Heart right ventricle (tissue), 16 donors: ENCODE measurements around the gene WWOX. TPM values are rescaled to one million over a fixed set of nuclear protein-coding genes. Genes with fewer than 3 reads are reported as not detected.

Experiments used
- ATAC-seq, 8 donors: fragments of 200-7000 bp; cut with Tn5 transposase; one replicate each; pipeline ENCODE4 v1.9.1; 2020; ENCODE audit warnings: mild to moderate bottlenecking in 8 of 8, moderate library complexity in 8 of 8, moderate number of reproducible peaks in 1 of 8
- DNase-seq, 2 donors: peaks; one replicate each; pipeline ENCODE4 v3.0.0-alpha.2; 2020
- H3K27ac ChIP-seq, 10 donors: fragments of 200-600 bp; sonication (generic) in 2 of 10; one replicate each; pipeline versions ENCODE4 v1.5.0 to v1.8.0; 2020 to 2022; ENCODE audit warnings: mild to moderate bottlenecking in 3 of 10
- H3K27me3 ChIP-seq, 7 donors: fragments of 200-600 bp; one replicate each; pipeline ENCODE4 v1.8.0; 2021 to 2022; ENCODE audit warnings: mild to moderate bottlenecking in 2 of 7
- H3K36me3 ChIP-seq, 9 donors: fragments of 200-600 bp; sonication (generic) in 1 of 9; one replicate each; pipeline versions ENCODE4 v1.5.0 to v1.8.0; 2020 to 2022; ENCODE audit warnings: mild to moderate bottlenecking in 2 of 9
- H3K4me1 ChIP-seq, 9 donors: fragments of 200-600 bp; sonication (generic) in 1 of 9; one replicate each; pipeline versions ENCODE4 v1.5.0 to v1.8.0; 2020 to 2022; ENCODE audit warnings: mild to moderate bottlenecking in 4 of 9
- H3K4me3 ChIP-seq, 10 donors: fragments of 200-600 bp; sonication (generic) in 2 of 10; one replicate each; pipeline versions ENCODE4 v1.5.0 to v1.8.0; 2020 to 2022; ENCODE audit warnings: mild to moderate bottlenecking in 7 of 10, moderate library complexity in 2 of 10
- H3K9me3 ChIP-seq, 11 donors: fragments of 200-600 bp in 10 of 11; sonication (generic) in 2 of 11; one replicate each; pipeline versions ENCODE4 v1.5.0 to v1.8.0; 2013 to 2022; ENCODE audit warnings: mild to moderate bottlenecking in 2 of 11, control low read depth in 1 of 11, moderate library complexity in 1 of 11
- CTCF ChIP-seq, 9 donors: fragments of 200-600 bp; sonication (generic) in 2 of 9; IDR thresholded peaks; one replicate each; pipeline versions ENCODE4 v1.5.0 to v1.8.0; 2021 to 2022; ENCODE audit warnings: antibody characterized with exemption in 9 of 9, mild to moderate bottlenecking in 5 of 9, moderate library complexity in 1 of 9
- WGBS, 2 donors: extraction: QIAGEN DNeasy Blood & Tissue Kit; methylation state at CpG; one replicate each; pipeline ENCODE4 v1.1.7; 2013; ENCODE audit warnings: inconsistent platforms in 1 of 2; 5-methylcytosine and 5-hydroxymethylcytosine counted together
- intact Hi-C, 10 donors: fragments of 100-400 bp; cut with DNase I; formaldehyde crosslinking; loops; one replicate each; pipeline versions ENCODE4 v1.11.1 to v1.14.2; 2022
- polyA plus RNA-seq, 2 donors: library from polyadenylated mRNA; stranded (reverse); fragments of 200-250 nt; gene quantifications; one replicate each; pipeline ENCODE4 v1.2.3, GENCODE V29; 2013
- total RNA-seq, 10 donors: library from RNA; stranded (reverse); fragmentation: NEBNext Ultra II Directional in 3 of 10; extraction: Animal tissue kit (Norgen Biotek cat#: 25700) in 3 of 10; gene quantifications; one replicate each; pipeline versions ENCODE4 v1.2.1 to v1.2.4, GENCODE V29; 2021 to 2023
- donor health status: Arrhythmogenic right ventricular cardiomyopathy.
- donor health status: ischemic (EF 13 %, LVEDD 7.1; RV severe dilation, severe dysfunction).
- donor health status: healthy with polysubstance abuse.
- donor health status: DM: no; HTN: yes; CAD: no.
- donor health status: DM: no; HTN: no; CAD: no.
- donor health status: ischemic (EF 25% LVEDD 6.9; RV normal size, moderate dysfunction).
- donor health status: ischemic (EF 25% LVEDD 5.7; RV mildly dilated, moderate dysfunction).
- donor health status: healthy.
- donor health status: DM: yes; HTN: yes; CAD: no.
- donor health status: Ischemic cardiomyopathy.
- donor health status: ischemic (EF 35%, LVEDD 5.7; RV mildly dilated, moderate dysfunction).
- donor health status: nonischemic (EF 11% LVEDD 7.7; RV severe dilation, severe dysfunction).
- donor health status: DM: yes; HTN: yes; CAD: no.
- donor health status: PGD.
- donor health status: ischemic (EF 29% LVEDD 5.4; RV normal size, mild dysfunction).
- donor health status: nonischemic (EF 23%, LVEDD 6.1; RV moderate dilation, normal function).

The WWOX gene
- total and polyA plus RNA-seq, 12 donors, result 4.9 to 15.0 (median 9.9) TPM

DNA sequence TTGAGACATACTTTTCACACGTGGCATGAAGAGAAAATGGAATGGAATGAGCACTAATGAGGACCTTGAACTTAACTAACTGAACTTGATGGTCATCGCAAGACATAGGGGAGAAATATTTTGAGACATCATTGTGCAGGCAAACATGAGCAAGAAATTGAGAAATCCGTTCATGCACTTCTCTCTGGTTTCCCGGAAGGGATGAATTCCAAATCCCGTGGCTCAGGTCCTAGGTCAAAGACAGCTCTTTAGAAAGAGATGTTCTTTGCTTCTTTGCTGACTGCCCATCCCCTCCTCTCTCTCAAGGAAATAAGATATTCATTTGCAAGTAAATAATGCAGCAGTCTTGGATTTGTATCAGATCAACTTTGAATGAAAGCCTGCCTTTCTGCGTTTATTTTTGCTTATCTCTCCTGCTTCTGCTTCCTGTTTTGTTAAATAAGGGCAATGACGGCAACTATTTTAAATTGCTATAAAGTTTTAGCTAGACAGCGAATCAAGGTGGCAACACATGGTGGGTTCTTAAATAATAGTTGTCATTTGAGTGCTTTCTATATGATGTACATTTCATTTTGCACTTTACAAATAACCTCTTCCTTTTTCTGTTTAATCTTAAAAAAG, 843.3 kb downstream of the WWOX start:
- H3K27ac ChIP-seq, result no peak overlapping the region
- no peak overlapping the region for H3K4me3 ChIP-seq
- 54 to 72% methylated on average over 8 of the region's 8 CpGs for WGBS, 2 donors
- ATAC-seq (no peak), DNase-seq (no peak)
- peaks cover 0 to 8% (median 0%) of the 10 kb centered on the region in 9 donors for H3K4me1 ChIP-seq
- no peak for TF ChIP-seq CTCF (IDR thresholded peaks at IDR 0.05)
- intact Hi-C loops, result no loop called here
- H3K27me3 ChIP-seq, result no peaks in the 10 kb centered on the region
- H3K36me3 ChIP-seq, result no peaks in the 10 kb centered on the region
- no peaks in the 10 kb centered on the region for H3K9me3 ChIP-seq

- intact Hi-C loops, result no loop called here
- TF ChIP-seq CTCF (IDR thresholded peaks at IDR 0.05), result no peak
- no peak for ATAC-seq
Observed at GRCh38 chr16:78945336-78945735, 845.9 kb downstream of the WWOX start.

GRCh38 chr16:78946556-78946955, 847.1 kb downstream of the WWOX start:
- no peaks in the 10 kb centered on the region for H3K27me3 ChIP-seq
- intact Hi-C loops, result no loop called here
- peaks cover 0 to 8% (median 0%) of the 10 kb centered on the region in 9 donors for H3K4me1 ChIP-seq
- TF ChIP-seq CTCF (IDR thresholded peaks at IDR 0.05), result no peak
- H3K27ac ChIP-seq, result no peak overlapping the region
- no peak overlapping the region for H3K4me3 ChIP-seq
- H3K36me3 ChIP-seq, result no peaks in the 10 kb centered on the region
- no peak for ATAC-seq
- H3K9me3 ChIP-seq, result peaks cover 0 to 7% (median 0%) of the 10 kb centered on the region in 11 donors
- 91 to 94% methylated on average over 11 of the region's 11 CpGs for WGBS, 2 donors
- no peak for DNase-seq

More at GRCh38 chr16:78945336-78945735, 845.9 kb downstream of the WWOX start:
- no peak for DNase-seq
- WGBS, 2 donors, result 82 to 91% methylated on average over 2 of the region's 2 CpGs
- Histone ChIP-seq H3K36me3 (no peaks in the 10 kb centered on the region), H3K4me1 (peaks cover 0 to 8% (median 0%) of the 10 kb centered on the region in 9 donors), H3K4me3 (no peak overlapping the region), H3K27ac (no peak overlapping the region), H3K27me3 (no peaks in the 10 kb centered on the region), H3K9me3 (peaks cover 0 to 7% (median 0%) of the 10 kb centered on the region in 11 donors)

DNA sequence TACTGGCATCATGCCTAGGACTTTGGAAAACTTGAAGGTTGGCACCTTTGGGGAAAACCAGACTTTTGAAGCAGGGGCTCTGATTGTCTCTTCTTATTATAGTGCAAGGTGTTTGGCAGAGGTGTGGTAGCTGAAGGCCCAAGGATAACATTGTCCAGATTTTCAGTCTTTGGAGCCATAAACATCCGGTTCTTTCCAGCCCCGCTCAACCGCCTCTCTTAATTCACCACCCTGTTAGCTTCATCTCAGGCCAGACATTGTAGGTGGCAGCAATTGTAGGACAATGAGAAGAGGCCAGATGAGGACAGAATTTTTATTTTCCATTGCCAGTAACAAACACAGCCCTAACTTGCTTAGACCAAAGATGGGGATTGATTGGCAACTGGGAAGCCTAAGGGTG, 851.3 kb downstream of the WWOX start:
- DNase-seq, result no peak
- no peak for TF ChIP-seq CTCF (IDR thresholded peaks at IDR 0.05)
- H3K4me1 ChIP-seq, result no peaks in the 10 kb centered on the region
- no peak overlapping the region for H3K27ac ChIP-seq
- H3K9me3 ChIP-seq, result peaks cover 0 to 7% (median 0%) of the 10 kb centered on the region in 11 donors
- ATAC-seq, result no peak
- no peak overlapping the region for H3K4me3 ChIP-seq
- no peaks in the 10 kb centered on the region for H3K27me3 ChIP-seq
- H3K36me3 ChIP-seq, result no peaks in the 10 kb centered on the region
- intact Hi-C loops, result no loop called here
- 65 to 67% methylated on average over 3 of the region's 3 CpGs for WGBS, 2 donors
